ENCODE measurements around the gene CCDC187. TPM values are rescaled to one million over a fixed set of nuclear protein-coding genes. Genes with fewer than 3 reads are reported as not detected.

The CCDC187 gene
- total RNA-seq, 2 experiments from 2014 or later = not detected

DNA sequence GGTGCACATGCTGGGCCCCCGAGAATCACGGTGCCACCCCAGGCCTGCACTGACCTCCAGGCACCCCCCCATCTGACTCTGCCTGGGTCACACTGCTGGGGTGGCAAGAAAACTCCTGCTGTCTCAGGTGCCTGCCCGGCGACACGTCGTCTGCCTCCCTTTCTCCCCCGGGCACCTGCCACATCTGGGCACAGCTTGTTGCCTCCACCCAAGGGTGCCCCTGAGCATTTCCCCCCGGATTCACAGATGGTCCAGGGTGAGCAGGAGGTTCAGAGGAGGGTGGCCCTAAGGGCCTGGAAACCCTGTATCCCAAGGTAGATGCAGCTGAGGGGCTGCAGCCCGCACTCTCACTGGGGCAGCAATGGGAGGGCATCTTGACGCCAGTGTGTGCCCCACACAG lies 43.4 kb downstream of the CCDC187 start:
- H3K27me3 Mint-ChIP-seq = no peaks in the 10 kb centered on the region
- ATAC-seq (no peak), DNase-seq (no peak)
- no peaks in the 10 kb centered on the region for H3K4me1 Mint-ChIP-seq
- H3K9me3 Mint-ChIP-seq (ENCODE audit: low read depth) = no peaks in the 10 kb centered on the region
- no peak overlapping the region for H3K27ac Mint-ChIP-seq
- H3K4me3 Mint-ChIP-seq = no peak overlapping the region
- CTCF ChIA-PET = no interaction called here
- H3K36me3 Mint-ChIP-seq = no peaks in the 10 kb centered on the region

DNA sequence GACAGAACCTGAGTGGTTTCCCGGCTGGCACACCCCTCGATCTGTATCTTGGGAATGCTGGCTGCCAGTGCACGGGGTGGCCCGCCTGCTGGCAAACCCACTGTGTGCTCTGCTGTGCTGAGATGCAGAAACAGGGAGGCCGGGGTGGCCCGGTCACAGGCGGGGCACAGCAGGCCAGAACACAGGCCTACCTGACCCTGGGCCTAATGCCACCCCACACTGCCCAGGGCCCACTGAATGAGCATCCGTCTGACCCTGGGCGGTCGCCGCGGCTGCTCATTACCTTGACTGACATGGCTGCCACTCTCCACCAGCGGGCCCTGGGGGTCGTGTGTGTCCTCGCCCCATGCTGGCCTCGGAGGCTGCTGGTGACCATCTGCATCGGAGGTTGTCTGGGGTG lies 44.1 kb downstream of the CCDC187 start:
- ATAC-seq = no peak

DNA sequence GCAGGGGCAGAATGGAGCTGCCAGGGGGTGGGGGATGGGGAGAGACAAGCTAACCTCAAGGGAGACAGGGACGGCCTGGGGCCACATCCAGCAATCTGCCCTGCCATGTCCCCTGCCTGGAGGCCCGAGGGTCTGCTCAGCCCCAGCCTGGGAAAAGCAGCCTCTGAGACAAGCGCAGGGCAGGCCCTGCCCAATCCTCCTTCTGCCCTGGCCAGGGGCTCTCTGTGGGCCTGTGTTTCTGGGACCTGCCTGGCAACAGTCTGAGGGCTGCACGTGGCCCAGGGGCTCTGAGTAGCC lies 44.4 kb downstream of the CCDC187 start:
- CTCF ChIA-PET = no interaction called here
- H3K36me3 Mint-ChIP-seq = no peaks in the 10 kb centered on the region
- DNase-seq (no peak), ATAC-seq (no peak)
- H3K9me3 Mint-ChIP-seq (ENCODE audit: low read depth) = no peaks in the 10 kb centered on the region
- no peaks in the 10 kb centered on the region for H3K4me1 Mint-ChIP-seq
- no peak overlapping the region for H3K4me3 Mint-ChIP-seq
- no peak overlapping the region for H3K27ac Mint-ChIP-seq
- no peaks in the 10 kb centered on the region for H3K27me3 Mint-ChIP-seq

More for the DNA sequence above, 44.1 kb downstream of the CCDC187 start:
- H3K4me1 Mint-ChIP-seq = no peaks in the 10 kb centered on the region
- DNase-seq = no peak
- H3K27ac Mint-ChIP-seq = no peak overlapping the region
- H3K36me3 Mint-ChIP-seq = no peaks in the 10 kb centered on the region
- no peak overlapping the region for H3K4me3 Mint-ChIP-seq
- CTCF ChIA-PET = no interaction called here
- H3K9me3 Mint-ChIP-seq (ENCODE audit: low read depth) = no peaks in the 10 kb centered on the region
- H3K27me3 Mint-ChIP-seq = no peaks in the 10 kb centered on the region

DNA sequence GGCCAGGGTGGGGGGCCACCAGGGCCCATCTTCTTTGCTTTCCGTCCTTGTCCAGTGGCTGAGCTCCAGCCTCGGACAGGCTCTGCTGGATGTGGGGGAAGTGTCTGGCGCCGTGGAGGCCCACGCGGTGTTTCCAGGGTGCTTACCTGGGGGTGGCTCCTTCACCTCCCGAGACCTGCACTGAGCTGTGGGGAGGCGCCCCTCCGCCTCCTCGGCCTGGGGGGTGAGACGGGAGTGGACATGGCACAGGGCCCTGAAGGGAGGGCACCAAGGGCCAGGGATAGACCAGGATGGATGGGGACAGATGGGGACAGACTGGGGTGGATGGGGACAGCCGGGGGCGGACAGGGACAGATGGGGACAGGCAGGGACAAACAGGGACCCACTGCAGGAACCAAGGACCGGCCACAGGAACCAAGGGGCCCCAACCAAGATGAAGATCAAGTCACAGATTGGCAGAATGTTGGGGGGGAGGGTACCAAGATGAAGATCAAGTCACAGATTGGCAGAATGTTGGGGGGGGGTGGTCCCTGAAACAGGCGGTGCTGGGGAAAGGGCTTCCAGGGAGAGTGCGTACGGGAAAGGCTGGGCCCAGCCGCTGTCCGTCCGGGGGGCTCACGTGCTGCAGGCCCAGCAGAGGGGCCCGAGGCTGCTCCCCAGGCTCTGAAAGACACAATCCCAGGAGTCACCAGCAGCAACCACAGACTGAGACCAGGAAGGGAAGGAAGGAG lies 44.9 kb downstream of the CCDC187 start:
- Mint-ChIP-seq H3K27ac (no peak overlapping the region), H3K27me3 (no peaks in the 10 kb centered on the region), H3K4me3 (no peak overlapping the region), H3K4me1 (no peaks in the 10 kb centered on the region), H3K9me3 (ENCODE audit: low read depth) (no peaks in the 10 kb centered on the region), H3K36me3 (no peaks in the 10 kb centered on the region)
- ATAC-seq = no peak
- CTCF ChIA-PET = no interaction called here
- DNase-seq = no peak

DNA sequence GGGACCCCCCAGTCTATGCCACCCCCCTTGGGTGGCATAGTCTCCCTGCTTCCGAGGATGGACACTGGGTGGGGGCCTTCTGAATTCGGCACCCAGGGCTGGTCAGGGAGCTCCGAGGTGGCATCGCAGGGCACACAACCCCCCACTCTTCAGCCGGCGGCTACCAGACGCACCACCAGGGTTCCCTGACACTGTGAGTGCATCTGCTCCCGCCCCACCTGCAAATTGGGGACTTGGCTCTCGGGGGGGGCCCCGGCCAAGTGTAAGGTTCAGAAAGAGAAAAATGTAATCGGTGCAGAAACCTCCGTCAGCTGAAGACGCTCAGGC lies 45.6 kb downstream of the CCDC187 start:
- CTCF ChIA-PET = no interaction called here
- Mint-ChIP-seq H3K27me3 (no peaks in the 10 kb centered on the region), H3K4me1 (no peaks in the 10 kb centered on the region), H3K4me3 (no peak overlapping the region), H3K36me3 (no peaks in the 10 kb centered on the region), H3K27ac (no peak overlapping the region), H3K9me3 (ENCODE audit: low read depth) (no peaks in the 10 kb centered on the region)
- DNase-seq = no peak
- ATAC-seq = no peak

DNA sequence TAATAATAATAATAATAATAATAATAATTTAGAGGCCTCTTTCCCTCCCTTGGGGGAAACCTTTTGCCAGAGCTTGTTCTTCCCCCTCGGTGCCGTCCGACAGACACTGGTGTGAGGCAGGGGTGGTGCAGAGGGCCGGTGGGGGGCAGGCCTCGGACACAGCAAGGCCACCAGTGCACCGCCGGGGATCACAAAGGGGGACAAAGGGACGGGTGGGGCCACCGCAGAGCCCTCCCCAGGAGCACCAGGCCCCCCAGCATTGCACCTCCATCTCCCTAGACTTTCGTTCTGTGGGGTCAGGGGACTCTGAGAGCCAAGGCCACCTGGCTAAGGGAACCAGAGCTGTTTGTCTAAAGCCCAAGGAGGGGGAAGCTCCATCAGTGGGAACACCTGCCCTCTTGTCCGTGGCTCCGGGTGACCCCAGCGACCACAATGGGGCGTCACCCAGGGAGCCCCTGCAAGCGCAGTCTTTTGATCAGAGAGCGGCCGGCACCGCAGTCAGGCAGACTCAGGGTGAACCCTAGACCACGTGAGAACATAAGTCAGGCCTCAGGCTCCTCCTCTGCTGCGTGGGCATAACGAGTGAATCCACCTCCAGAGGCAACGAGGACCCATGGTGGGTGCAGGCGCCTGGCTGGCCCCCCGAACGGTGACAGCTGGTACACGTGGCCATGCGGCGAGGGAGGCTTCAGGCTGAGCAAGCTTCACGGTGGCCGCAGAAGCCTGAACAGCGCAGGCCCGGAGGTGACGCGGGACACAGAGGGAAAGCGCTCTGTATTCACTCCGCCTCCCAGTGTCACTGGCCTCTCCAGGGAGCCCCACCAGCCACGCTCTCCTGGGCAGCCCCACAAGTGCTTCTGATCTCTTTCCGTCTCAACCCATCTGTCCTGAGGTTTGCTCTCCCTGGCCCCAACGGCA lies 46.3 kb downstream of the CCDC187 start:
- DNase-seq = no peak
- Mint-ChIP-seq H3K27me3 (no peaks in the 10 kb centered on the region), H3K9me3 (ENCODE audit: low read depth) (no peaks in the 10 kb centered on the region), H3K4me1 (no peaks in the 10 kb centered on the region), H3K36me3 (no peaks in the 10 kb centered on the region), H3K27ac (no peak overlapping the region), H3K4me3 (no peak overlapping the region)
- no peak for ATAC-seq
- CTCF ChIA-PET = no interaction called here

DNA sequence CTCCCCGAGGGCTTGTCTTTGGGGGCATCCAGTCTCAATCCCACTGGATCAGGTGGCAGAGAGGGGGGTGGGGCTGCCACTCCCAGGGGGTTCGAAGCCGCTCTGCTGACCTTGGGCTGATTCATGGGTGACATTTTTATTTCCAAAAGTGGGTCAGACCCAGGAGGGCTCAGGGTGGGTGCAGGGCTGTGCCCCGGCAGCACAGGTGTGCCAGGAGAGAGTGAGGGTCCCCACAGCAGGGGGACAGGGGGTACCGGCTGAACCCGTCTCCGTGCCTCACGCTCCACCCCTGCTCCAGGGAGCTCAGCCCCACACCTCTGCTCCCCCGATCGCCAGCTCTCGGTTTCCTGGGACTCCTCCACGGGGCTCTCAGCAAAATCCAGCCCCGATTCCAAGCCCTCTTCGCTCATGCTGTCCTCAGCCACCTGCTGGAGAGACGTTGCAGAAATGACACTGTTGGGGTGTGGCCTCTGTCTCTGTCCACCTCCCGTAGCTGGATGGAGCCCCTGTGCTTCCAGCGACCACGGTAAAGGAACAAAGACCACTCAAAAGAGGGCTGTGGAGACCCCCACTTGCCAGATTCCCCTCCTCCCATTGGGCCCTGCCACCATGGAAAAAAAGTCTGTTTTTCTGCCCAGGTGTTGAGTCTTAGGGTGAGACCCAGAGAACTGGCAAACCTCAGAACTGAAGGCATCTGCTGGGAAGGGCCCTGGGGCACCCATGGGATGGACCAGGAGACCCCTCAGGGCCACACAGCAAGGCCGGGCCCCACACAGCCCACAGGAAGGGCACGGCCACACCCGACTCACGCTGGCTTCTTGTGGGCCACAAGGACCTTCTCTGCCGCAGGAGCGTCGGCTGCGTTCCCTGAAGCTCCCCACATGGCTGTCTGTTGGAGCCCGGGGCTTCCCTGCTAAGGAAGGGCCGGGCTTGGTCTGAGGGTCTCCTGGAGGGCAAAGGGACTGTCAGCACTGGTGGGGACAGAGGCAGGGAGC lies 47.7 kb downstream of the CCDC187 start:
- Mint-ChIP-seq H3K27me3 (no peaks in the 10 kb centered on the region), H3K4me3 (no peak overlapping the region), H3K27ac (no peak overlapping the region), H3K9me3 (ENCODE audit: low read depth) (no peaks in the 10 kb centered on the region), H3K36me3 (no peaks in the 10 kb centered on the region), H3K4me1 (no peaks in the 10 kb centered on the region)
- CTCF ChIA-PET = interaction anchor here (2.2 kb wide), 1 partner anchor 11 kb away, joined by 7 read pairs; no protein-coding TSS in a partner anchor
- no peak for DNase-seq
- no peak for ATAC-seq

DNA sequence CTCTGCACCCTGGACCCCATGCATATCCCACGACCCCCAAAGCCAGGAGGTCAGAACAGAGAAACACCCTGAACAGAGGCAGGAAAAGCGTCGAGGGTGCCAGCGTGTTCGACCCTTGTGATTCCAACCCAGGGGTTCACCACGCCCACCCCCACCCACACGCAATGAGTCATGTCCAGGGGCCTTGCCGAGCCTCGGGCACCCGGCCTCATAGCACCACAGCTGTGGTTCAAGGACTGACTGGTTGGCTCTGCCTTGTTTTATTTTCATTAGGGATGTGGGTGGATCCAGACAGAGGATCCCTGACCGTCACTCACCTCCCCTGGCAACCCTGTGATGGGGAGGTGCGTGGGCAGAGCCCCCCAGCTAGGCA lies 48.7 kb downstream of the CCDC187 start:
- H3K4me3 Mint-ChIP-seq = no peak overlapping the region
- H3K9me3 Mint-ChIP-seq (ENCODE audit: low read depth) = no peaks in the 10 kb centered on the region
- no peak overlapping the region for H3K27ac Mint-ChIP-seq
- H3K36me3 Mint-ChIP-seq = no peaks in the 10 kb centered on the region
- no peaks in the 10 kb centered on the region for H3K27me3 Mint-ChIP-seq
- ATAC-seq (no peak), DNase-seq (no peak)
- H3K4me1 Mint-ChIP-seq = no peaks in the 10 kb centered on the region
- CTCF ChIA-PET = interaction anchor here (2.2 kb wide), 1 partner anchor 12 kb away, joined by 7 read pairs; no protein-coding TSS in a partner anchor

DNA sequence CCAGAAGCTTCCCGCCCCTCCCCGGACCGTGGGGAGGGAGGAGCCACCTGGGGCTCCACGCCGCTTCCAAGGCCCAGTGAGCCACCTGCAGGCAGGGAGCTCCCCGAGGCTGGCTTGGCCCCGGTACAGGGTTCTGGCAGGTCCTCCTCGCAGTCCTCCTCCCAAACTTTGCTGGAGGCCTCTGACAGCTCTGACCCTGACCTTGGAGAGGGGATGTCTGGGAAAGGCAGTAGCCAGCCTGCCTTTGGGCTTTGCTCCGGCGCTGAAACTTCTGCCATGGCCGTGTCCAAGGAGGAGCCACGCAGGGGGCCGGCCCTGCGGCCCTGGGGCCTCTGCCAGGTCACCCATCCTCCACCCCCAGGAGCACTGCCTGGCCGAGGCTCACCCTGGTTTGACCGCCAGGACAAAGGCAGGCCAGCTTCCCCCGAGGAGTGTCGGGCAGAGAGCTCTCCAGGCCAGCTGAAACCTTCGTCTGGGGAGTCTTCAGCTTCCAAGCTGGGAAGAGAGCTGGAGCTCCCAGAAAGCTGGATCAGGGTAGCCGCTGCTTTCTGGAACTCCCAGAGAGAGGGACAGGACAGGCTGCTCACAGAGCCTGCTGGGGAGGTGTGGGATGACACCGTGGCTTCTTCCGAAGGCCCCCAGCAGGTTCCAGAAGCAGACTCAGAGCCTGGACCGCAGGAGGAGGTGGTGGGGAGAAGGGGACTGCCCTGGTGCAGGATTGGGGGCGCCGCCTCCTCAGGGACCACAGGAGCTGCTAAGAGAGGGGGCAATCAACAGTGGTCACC lies 49.3 kb downstream of the CCDC187 start:
- DNase-seq (no peak), ATAC-seq (no peak)
- Mint-ChIP-seq H3K9me3 (ENCODE audit: low read depth) (no peaks in the 10 kb centered on the region), H3K27me3 (no peaks in the 10 kb centered on the region), H3K4me3 (no peak overlapping the region), H3K36me3 (no peaks in the 10 kb centered on the region), H3K27ac (no peak overlapping the region), H3K4me1 (no peaks in the 10 kb centered on the region)
- CTCF ChIA-PET = interaction anchor here (2.2 kb wide), 1 partner anchor 12 kb away, joined by 7 read pairs; no protein-coding TSS in a partner anchor

DNA sequence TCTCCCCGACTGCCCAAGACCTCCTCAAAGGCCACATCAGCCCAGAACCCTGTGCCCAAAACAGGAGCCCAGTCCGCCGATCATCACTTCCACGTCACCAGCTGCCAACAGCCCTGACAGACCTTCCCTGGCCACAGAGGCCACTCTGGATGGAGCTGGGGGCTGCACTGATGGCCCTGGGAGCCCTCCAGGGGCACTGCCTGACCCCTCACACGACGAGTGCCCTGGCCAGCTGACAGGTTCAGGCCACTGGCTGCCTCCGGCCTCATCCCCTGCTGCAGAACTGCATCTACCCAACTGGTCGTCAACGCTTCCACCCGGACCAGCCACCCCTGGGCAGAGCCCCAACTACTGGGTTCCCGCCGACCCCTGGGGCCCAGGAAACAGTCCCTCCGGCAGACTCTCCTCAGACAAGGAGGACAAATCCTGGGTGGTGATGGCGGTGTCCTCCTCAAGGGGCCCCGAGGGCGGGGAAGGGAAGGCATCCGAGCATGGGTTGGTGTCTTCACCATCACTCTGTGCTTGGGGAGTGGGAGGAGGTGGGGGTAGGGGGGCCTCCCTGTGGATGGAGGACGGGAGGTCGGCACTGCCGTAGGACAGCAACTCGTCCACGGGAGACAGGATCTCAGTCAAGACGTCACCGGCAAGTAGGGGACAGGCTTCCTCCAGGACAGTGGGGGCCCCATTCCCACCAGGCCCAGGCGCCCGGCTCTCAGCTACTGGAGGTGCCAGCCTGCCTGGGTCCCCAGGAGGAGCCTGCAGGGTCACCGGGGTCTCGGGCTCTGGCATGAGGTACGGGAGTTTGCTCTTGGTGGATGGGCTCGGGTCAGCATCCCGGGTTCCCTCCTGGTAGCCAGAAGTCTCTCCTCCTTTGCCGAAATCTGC lies 50.4 kb downstream of the CCDC187 start:
- Mint-ChIP-seq H3K4me3 (no peak overlapping the region), H3K27ac (no peak overlapping the region), H3K4me1 (no peaks in the 10 kb centered on the region), H3K27me3 (no peaks in the 10 kb centered on the region), H3K36me3 (no peaks in the 10 kb centered on the region), H3K9me3 (ENCODE audit: low read depth) (no peaks in the 10 kb centered on the region)
- CTCF ChIA-PET = interaction anchor here (2.2 kb wide), 1 partner anchor 13 kb away, joined by 7 read pairs; no protein-coding TSS in a partner anchor
- no peak for ATAC-seq
- DNase-seq = no peak

DNA sequence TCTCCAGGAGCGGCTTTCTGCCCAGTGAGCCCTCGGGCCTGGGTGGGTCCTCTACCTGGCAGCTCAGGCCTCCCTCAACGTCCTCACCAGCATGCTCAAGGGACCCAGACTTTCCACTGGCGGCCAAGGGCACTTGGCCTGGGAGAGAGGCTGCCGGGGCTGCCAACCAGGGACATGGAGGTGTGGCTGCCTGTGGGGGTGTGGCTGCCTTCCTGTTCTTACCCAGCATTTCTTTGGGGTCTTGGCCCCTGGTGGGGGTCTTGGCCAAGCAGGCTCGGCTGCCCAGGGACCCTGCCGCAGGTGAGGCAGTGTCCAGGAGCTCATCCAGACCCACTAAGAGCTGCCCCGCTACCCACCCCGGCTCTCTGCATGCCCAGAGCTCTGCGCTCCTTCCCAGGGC lies 51.0 kb downstream of the CCDC187 start:
- H3K9me3 Mint-ChIP-seq (ENCODE audit: low read depth) = no peaks in the 10 kb centered on the region
- H3K4me3 Mint-ChIP-seq = no peak overlapping the region
- no peaks in the 10 kb centered on the region for H3K36me3 Mint-ChIP-seq
- H3K4me1 Mint-ChIP-seq = no peaks in the 10 kb centered on the region
- CTCF ChIA-PET = no interaction called here
- DNase-seq (no peak), ATAC-seq (no peak)
- H3K27ac Mint-ChIP-seq = no peak overlapping the region
- H3K27me3 Mint-ChIP-seq = no peaks in the 10 kb centered on the region

DNA sequence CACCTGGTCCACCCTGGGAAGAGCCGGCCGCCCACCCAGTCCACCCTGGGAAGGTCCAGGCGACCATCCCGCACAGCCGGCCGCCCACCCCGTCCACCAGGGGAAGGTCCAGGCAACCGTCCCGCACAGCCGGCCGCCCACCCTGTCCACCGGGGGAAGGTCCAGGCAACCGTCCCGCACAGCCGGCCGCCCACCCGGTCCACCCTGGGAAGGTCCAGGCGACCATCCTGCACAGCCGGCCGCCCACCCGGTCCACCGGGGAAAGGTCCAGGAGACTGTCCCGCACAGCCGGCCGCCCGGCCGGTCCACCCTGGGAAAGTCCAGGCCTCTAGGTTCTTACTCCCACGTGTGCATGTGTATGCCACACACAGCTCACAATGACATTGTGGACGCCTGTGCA lies 51.6 kb downstream of the CCDC187 start:
- no peak for ATAC-seq
- Mint-ChIP-seq H3K36me3 (no peaks in the 10 kb centered on the region), H3K27ac (no peak overlapping the region), H3K27me3 (peaks cover 3% of the 10 kb centered on the region), H3K4me3 (no peak overlapping the region), H3K9me3 (ENCODE audit: low read depth) (no peaks in the 10 kb centered on the region), H3K4me1 (no peaks in the 10 kb centered on the region)
- no peak for DNase-seq
- CTCF ChIA-PET = no interaction called here

Data from activated CD8-positive, alpha-beta memory T cell treated with anti-CD3 and anti-CD28 coated beads, Interleukin-2, amount 10 ng/mL, durations not matched to agents 7 days and 5 days (primary cell).